NCI-H524 treated with DMSO at 0.1 percent for 48 hours (cell line): Measurements from ENCODE around the gene TFF1.

Source experiments
- DNase-seq: peaks from one replicate; lab custom pipeline; 2025; lab: John Stamatoyannopoulos, UW

Gene TFF1

GRCh38 chr21:42361286-42361685, 5.0 kb downstream of the TFF1 start:
- peak; percentile 88 for DNase-seq

GRCh38 chr21:42360317-42360716, 6.0 kb downstream of the TFF1 start:
- no peak for DNase-seq

GRCh38 chr21:42358937-42359336, 7.4 kb downstream of the TFF1 start:
- DNase-seq = no peak

GRCh38 chr21:42358261-42358660, 8.1 kb downstream of the TFF1 start:
- no peak for DNase-seq

- no peak for DNase-seq
These were observed 9.0 kb downstream of the TFF1 start for GRCh38 chr21:42357307-42357706.

- no peak for DNase-seq
These were observed 9.7 kb downstream of the TFF1 start for GRCh38 chr21:42356650-42357049.

- DNase-seq = no peak
These were observed 10.3 kb downstream of the TFF1 start for GRCh38 chr21:42356046-42356445.

GRCh38 chr21:42353623-42354022, 12.7 kb downstream of the TFF1 start:
- no peak for DNase-seq

- no peak for DNase-seq
These were observed 13.8 kb downstream of the TFF1 start for GRCh38 chr21:42352441-42353095.

- DNase-seq = no peak
These were observed 14.5 kb downstream of the TFF1 start for GRCh38 chr21:42351626-42352440.

- no peak for DNase-seq
These were observed 15.4 kb downstream of the TFF1 start, which contains the start of gene TFF2 for GRCh38 chr21:42350927-42351426. TSS of gene TFF2 (minus strand) at chr21:42350994. CDS start at chr21:42350957, 37 bp downstream.

GRCh38 chr21:42350318-42350910, 15.9 kb downstream of the TFF1 start:
- no peak for DNase-seq

GRCh38 chr21:42349420-42350317, 16.7 kb downstream of the TFF1 start:
- DNase-seq = no peak

- no peak for DNase-seq
These were observed 17.6 kb downstream of the TFF1 start for GRCh38 chr21:42348762-42349161.

GRCh38 chr21:42347601-42348327, 18.6 kb downstream of the TFF1 start:
- no peak for DNase-seq

- DNase-seq = no peak
These were observed 19.3 kb downstream of the TFF1 start for GRCh38 chr21:42346866-42347600.

GRCh38 chr21:42346441-42346840, 19.9 kb downstream of the TFF1 start:
- no peak for DNase-seq

- DNase-seq = no peak
These were observed 21.7 kb downstream of the TFF1 start for GRCh38 chr21:42344631-42345030.

GRCh38 chr21:42343963-42344510, 22.3 kb downstream of the TFF1 start:
- DNase-seq = no peak

GRCh38 chr21:42343556-42343955, 22.8 kb downstream of the TFF1 start:
- no peak for DNase-seq
